H1 (cell line): ENCODE results near the gene GARS1. TPM values are rescaled to one million over a fixed set of nuclear protein-coding genes. Genes with fewer than 3 reads are reported as not detected.

Experiments used
- CTCF ChIA-PET: fragments of 300-600 bp; sonication (Branson Sonifier 250); formaldehyde crosslinking; loops from one replicate; lab custom pipeline; 2021; ENCODE audit not compliant: partially characterized antibody; lab: Charles Lee
- POLR2A ChIA-PET: fragments of 300-600 bp; sonication (Branson Sonifier 250); formaldehyde crosslinking; loops from one replicate; lab custom pipeline; 2021; ENCODE audit warnings: inconsistent platforms; ENCODE audit not compliant: partially characterized antibody; lab: Charles Lee
- DNase-seq, 2 experiments: peaks; one replicate each; pipeline versions ENCODE4 v3.0.0 to v3.0.0-alpha.2; 2010 to 2022; ENCODE audit warnings: low spot score in 2 of 2, low read depth in 1 of 2, mixed read lengths in 1 of 2
- FAIRE-seq: peaks from 2 replicates; lab custom pipeline; 2011; peaks lifted over from hg19 to GRCh38; lab: Jason Lieb, UNC
- H2AFZ ChIP-seq: 2 replicates; pipeline ENCODE4 v1.8.1; 2012; ENCODE audit warnings: low read length, inconsistent platforms
- H2AK5ac ChIP-seq: 2 replicates; pipeline ENCODE4 v1.6.1; 2013; ENCODE audit warnings: low read depth, low read length
- H2BK120ac ChIP-seq: replicated peaks from 2 replicates; pipeline ENCODE3; 2013; ENCODE audit warnings: low read depth, low read length, inconsistent platforms
- H2BK12ac ChIP-seq: 2 replicates; pipeline ENCODE4 v1.6.1; 2013; ENCODE audit warnings: low read depth, low read length
- H2BK15ac ChIP-seq: 2 replicates; pipeline ENCODE4 v1.6.1; 2013; ENCODE audit warnings: low read length
- H2BK20ac ChIP-seq: 2 replicates; pipeline ENCODE4 v1.6.1; 2013; ENCODE audit warnings: low read length
- H2BK5ac ChIP-seq: 2 replicates; pipeline ENCODE4 v1.6.1; 2013; ENCODE audit warnings: low read depth, low read length
- H3K14ac ChIP-seq: 2 replicates; pipeline ENCODE4 v1.6.1; 2013; ENCODE audit warnings: inconsistent platforms; ENCODE audit not compliant: insufficient read length
- H3K18ac ChIP-seq: 2 replicates; pipeline ENCODE4 v1.6.1; 2013; ENCODE audit warnings: low read length; ENCODE audit errors: extremely low read depth
- H3K23ac ChIP-seq: 2 replicates; pipeline ENCODE4 v1.6.1; 2013; ENCODE audit warnings: inconsistent platforms; ENCODE audit not compliant: insufficient read length
- H3K23me2 ChIP-seq: 2 replicates; pipeline ENCODE4 v1.6.1; 2013; ENCODE audit warnings: low read depth, low read length
- H3K27ac ChIP-seq: 2 replicates; pipeline ENCODE4 v1.6.1; 2011; ENCODE audit warnings: low read depth, low read length, inconsistent platforms
- H3K27me3 ChIP-seq, 4 experiments: replicated peaks in 1 of 4; 1 replicate in 1 of 4; 2 replicates in 3 of 4; pipeline versions ENCODE4 v1.6.1 to v1.8.1; 2011 to 2013; ENCODE audit warnings: low read length in 3 of 4, mild to moderate bottlenecking in 3 of 4, inconsistent platforms in 2 of 4, mixed read lengths in 2 of 4, moderate library complexity in 1 of 4; ENCODE audit not compliant: control insufficient read depth in 3 of 4, insufficient read depth in 3 of 4; ENCODE audit errors: extremely low read depth in 1 of 4
- H3K36me3 ChIP-seq, 4 experiments: 2 replicates each; pipeline versions ENCODE4 v1.6.1 to v1.8.1; 2011 to 2013; ENCODE audit warnings: mild to moderate bottlenecking in 4 of 4, low read length in 3 of 4, moderate library complexity in 2 of 4, control low read depth in 1 of 4, inconsistent platforms in 1 of 4; ENCODE audit not compliant: insufficient read depth in 4 of 4, control insufficient read depth in 2 of 4
- H3K4ac ChIP-seq: replicated peaks from 2 replicates; pipeline ENCODE3; 2013; ENCODE audit warnings: low read length, low read depth, mixed read lengths, inconsistent platforms; ENCODE audit not compliant: insufficient read length
- H3K4me1 ChIP-seq, 4 experiments: replicated peaks in 1 of 4; 1 replicate in 1 of 4; 2 replicates in 3 of 4; pipeline versions ENCODE4 v1.6.1 to v1.8.1; 2011 to 2013; ENCODE audit warnings: low read length in 3 of 4, inconsistent platforms in 2 of 4, mixed read lengths in 1 of 4; ENCODE audit not compliant: insufficient read depth in 4 of 4, control insufficient read depth in 3 of 4
- H3K4me2 ChIP-seq, 2 experiments: 2 replicates each; pipeline versions ENCODE4 v1.6.1 to v1.8.1; 2011 to 2013; ENCODE audit warnings: low read depth in 2 of 2, low read length in 2 of 2, control low read depth in 1 of 2, inconsistent platforms in 1 of 2, mild to moderate bottlenecking in 1 of 2; ENCODE audit not compliant: insufficient read depth in 1 of 2
- H3K4me3 ChIP-seq, 4 experiments: fragments of 200-600, 300-600 bp in 1 of 4; sonication (generic), shearing (Covaris generic), sonication (Bioruptor Twin) in 1 of 4; 2 replicates each; pipeline versions ENCODE4 v1.5.1 to v1.8.1; 2011 to 2016; ENCODE audit warnings: low read length in 4 of 4, low read depth in 3 of 4, control low read depth in 2 of 4, inconsistent platforms in 2 of 4, mild to moderate bottlenecking in 2 of 4, mixed read lengths in 1 of 4, moderate library complexity in 1 of 4; ENCODE audit not compliant: insufficient read depth in 2 of 4; ENCODE audit errors: extremely low read depth in 1 of 4
- H3K56ac ChIP-seq: replicated peaks from 2 replicates; pipeline ENCODE3; 2013; ENCODE audit warnings: low read depth, mild to moderate bottlenecking, mixed read lengths, low read length, inconsistent platforms; ENCODE audit not compliant: insufficient read length
- H3K79me1 ChIP-seq: 2 replicates; pipeline ENCODE4 v1.6.1; 2013; ENCODE audit warnings: low read depth, low read length, control low read depth
- H3K79me2 ChIP-seq, 2 experiments: 2 replicates each; pipeline versions ENCODE4 v1.6.1 to v1.8.1; 2012 to 2013; ENCODE audit warnings: low read length in 2 of 2, mild to moderate bottlenecking in 2 of 2, inconsistent platforms in 1 of 2; ENCODE audit not compliant: insufficient read depth in 2 of 2, control insufficient read depth in 1 of 2
- H3K9ac ChIP-seq, 4 experiments: replicated peaks in 1 of 4; 1 replicate in 1 of 4; 2 replicates in 3 of 4; pipeline versions ENCODE4 v1.6.1 to v1.8.1; 2011 to 2013; ENCODE audit warnings: low read depth in 3 of 4, low read length in 3 of 4, control low read depth in 2 of 4, mild to moderate bottlenecking in 2 of 4, moderate library complexity in 2 of 4, inconsistent platforms in 1 of 4; ENCODE audit errors: extremely low read depth in 1 of 4
- H3K9me3 ChIP-seq, 2 experiments: 2 replicates each; pipeline versions ENCODE4 v1.6.1 to v1.8.1; 2012 to 2013; ENCODE audit warnings: mild to moderate bottlenecking in 2 of 2, moderate library complexity in 2 of 2, control low read depth in 1 of 2, inconsistent platforms in 1 of 2, low read depth in 1 of 2, low read length in 1 of 2, mixed read lengths in 1 of 2; ENCODE audit not compliant: insufficient read depth in 2 of 2
- H4K20me1 ChIP-seq, 2 experiments: replicated peaks in 1 of 2; 2 replicates each; pipeline versions ENCODE3 to v1.8.1; 2011 to 2013; ENCODE audit warnings: inconsistent platforms in 2 of 2, low read length in 2 of 2, mild to moderate bottlenecking in 1 of 2; ENCODE audit not compliant: insufficient read depth in 2 of 2, control insufficient read depth in 1 of 2
- H4K5ac ChIP-seq: 2 replicates; pipeline ENCODE4 v1.6.1; 2013; ENCODE audit warnings: low read length, low read depth, mixed read lengths, inconsistent platforms; ENCODE audit not compliant: insufficient read length
- H4K8ac ChIP-seq: 2 replicates; pipeline ENCODE4 v1.8.0; 2013; ENCODE audit warnings: mild to moderate bottlenecking, moderate library complexity, low read length, inconsistent platforms; ENCODE audit not compliant: insufficient read depth; ENCODE audit errors: extremely low read depth
- H4K91ac ChIP-seq: replicated peaks from 2 replicates; pipeline ENCODE3; 2013; ENCODE audit warnings: low read length, mixed read lengths, inconsistent platforms; ENCODE audit not compliant: insufficient read length
- BCL11A ChIP-seq, 2 experiments: IDR thresholded peaks; one replicate each; pipeline ENCODE4 v1.6.1; 2011; ENCODE audit warnings: low read depth in 2 of 2, low read length in 2 of 2, mild to moderate bottlenecking in 2 of 2
- JUND ChIP-seq: IDR thresholded peaks from 2 replicates; pipeline ENCODE4 v1.6.1; 2011; ENCODE audit warnings: mild to moderate bottlenecking, improper control_type of control experiment, low read length
- POLR2A ChIP-seq, 2 experiments: IDR thresholded peaks; 1 replicate in 1 of 2; 2 replicates in 1 of 2; pipeline ENCODE4 v1.6.1; 2011; ENCODE audit warnings: low read depth in 2 of 2, low read length in 2 of 2, mild to moderate bottlenecking in 2 of 2; ENCODE audit errors: control extremely low read depth in 1 of 2
- POLR2AphosphoS5 ChIP-seq: IDR thresholded peaks from 2 replicates; pipeline ENCODE4 v1.6.1; 2011; ENCODE audit warnings: low read depth, low read length
- SP1 ChIP-seq: IDR thresholded peaks from 2 replicates; pipeline ENCODE4 v1.6.1; 2011; ENCODE audit warnings: low read depth, low read length
- SP4 ChIP-seq: IDR thresholded peaks from 2 replicates; pipeline ENCODE4 v1.6.1; 2012; ENCODE audit warnings: low read length, inconsistent platforms
- WGBS, 2 experiments: shearing (Covaris generic) in 1 of 2; methylation state at CpG; one replicate each; pipeline versions ENCODE4 v1.1.6 to v1.1.7; 2013 to 2015; ENCODE audit warnings: low lambda C conversion rate in 2 of 2, mixed read lengths in 2 of 2, inconsistent platforms in 1 of 2, low coverage in 1 of 2, missing lambda C conversion rate in 1 of 2; ENCODE audit not compliant: insufficient replicate concordance in 2 of 2, insufficient coverage in 1 of 2, insufficient read length in 1 of 2; ENCODE audit errors: extremely low coverage in 1 of 2, missing lambda C conversion rate in 1 of 2; 5-methylcytosine and 5-hydroxymethylcytosine counted together
- polyA plus RNA-seq, 7 experiments: library from polyadenylated mRNA; depleted of rRNA in 3 of 7; stranded (reverse) in 5 of 7; unstranded in 2 of 7; fragments of >200 nt in 5 of 7; fragments of 200-250 nt in 2 of 7; gene quantifications; 1 replicate in 5 of 7; 2 replicates in 1 of 7; 4 replicates in 1 of 7; pipeline versions ENCODE4 v1.2.1 to v1.2.3, GENCODE V29; 2011 to 2013; ENCODE audit warnings: missing spikeins in 2 of 7, mixed read lengths in 2 of 7
- total RNA-seq: library from RNA; stranded (reverse); fragmentation: NEBNext Ultra II Directional; extraction: Animal tissue kit (Norgen Biotek cat#: 25700); gene quantifications from 2 replicates; pipeline ENCODE4 v1.2.1, GENCODE V29; 2021
- TF ChIP-seq, protein P1 (sequence below): IDR thresholded peaks from 2 replicates; pipeline ENCODE4 v1.6.1; 2012; ENCODE audit warnings: inconsistent platforms

GARS1 gene
- total and polyA plus RNA-seq, 2 of the 8 experiments (the other 6 are each of a cell fraction or from before 2014, with no cell fraction given), result 270 to 476 TPM

GRCh38 chr7:30575910-30576309 is 18.8 kb upstream of the GARS1 start:
- FAIRE-seq (no peak), DNase-seq (no peak)
- CTCF ChIA-PET, result interaction anchor here (0.7 to 3.1 kb wide), 2 partner anchors 11 to 29 kb away, joined by 3 to 22 read pairs; no protein-coding TSS in a partner anchor
- no peak overlapping the region for H4K5ac ChIP-seq
- no peaks in the 10 kb centered on the region for H3K79me1 ChIP-seq
- no peak overlapping the region for H3K9ac ChIP-seq
- H2AK5ac ChIP-seq, result no peak overlapping the region
- no peak overlapping the region for H4K8ac ChIP-seq
- H2AFZ ChIP-seq, result no peak overlapping the region
- no peaks in the 10 kb centered on the region for H3K23me2 ChIP-seq
- no peaks in the 10 kb centered on the region for H4K20me1 ChIP-seq
- H3K4ac ChIP-seq, result no peak overlapping the region
- H2BK5ac ChIP-seq, result no peak overlapping the region
- H3K14ac ChIP-seq, result no peak overlapping the region
- H4K91ac ChIP-seq, result no peak overlapping the region
- no peak overlapping the region for H3K56ac ChIP-seq
- no peak for TF ChIP-seq POLR2A (IDR thresholded peaks at IDR 0.05; ENCODE audit: control extremely low read depth in 1 of 2, low read depth in 2 of 2, low read length in 2 of 2)
- TF ChIP-seq SP4, result no peak
- no peak for TF ChIP-seq SP1
- TF ChIP-seq, protein P1, sequence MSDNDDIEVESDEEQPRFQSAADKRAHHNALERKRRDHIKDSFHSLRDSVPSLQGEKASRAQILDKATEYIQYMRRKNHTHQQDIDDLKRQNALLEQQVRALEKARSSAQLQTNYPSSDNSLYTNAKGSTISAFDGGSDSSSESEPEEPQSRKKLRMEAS, result no peak
- no peak for TF ChIP-seq JUND
- no peak for TF ChIP-seq BCL11A (IDR thresholded peaks at IDR 0.05; ENCODE audit: low read depth in 2 of 2, low read length in 2 of 2)
- no peak for TF ChIP-seq POLR2AphosphoS5
- no peaks in the 10 kb centered on the region for H3K27me3 ChIP-seq
- peaks cover 31 to 41% of the 10 kb centered on the region in 2 experiments for H3K9me3 ChIP-seq
- H3K18ac ChIP-seq, result no peak overlapping the region
- H3K23ac ChIP-seq, result no peak overlapping the region
- H3K27ac ChIP-seq, result no peak overlapping the region
- H3K4me3 ChIP-seq, result no peak overlapping the region
- no peak overlapping the region for H2BK15ac ChIP-seq
- no peak overlapping the region for H2BK12ac ChIP-seq
- no peaks in the 10 kb centered on the region for H3K4me1 ChIP-seq
- 90 to 100% methylated on average over 1 to 2 of the region's 2 CpGs for WGBS, 2 experiments
- POLR2A ChIA-PET, result no interaction called here
- no peaks in the 10 kb centered on the region for H3K79me2 ChIP-seq
- H3K36me3 ChIP-seq, result peaks cover 0 to 57% (median 3%) of the 10 kb centered on the region in 4 experiments; a peak in 4 of 8 replicates
- no peak overlapping the region for H3K4me2 ChIP-seq
- H2BK20ac ChIP-seq, result no peak overlapping the region
- H2BK120ac ChIP-seq, result no peak overlapping the region
